LNCaP clone FGC (cell line): ENCODE measurements around the gene GNAQ.

Experiments used
- DNase-seq: peaks from one replicate; pipeline ENCODE4 v3.0.0-alpha.2; 2011; ENCODE audit warnings: low read depth
- H3K4me3 ChIP-seq: 2 replicates; pipeline ENCODE4 v1.5.1; 2011; ENCODE audit warnings: mild to moderate bottlenecking, low read depth, low read length, control low read depth
- CTCF ChIP-seq: IDR thresholded peaks from 2 replicates; pipeline ENCODE4 v1.5.1; 2012; ENCODE audit warnings: mild to moderate bottlenecking; ENCODE audit not compliant: control insufficient read depth, insufficient read depth; ENCODE audit errors: extremely low read depth

GNAQ gene

DNA sequence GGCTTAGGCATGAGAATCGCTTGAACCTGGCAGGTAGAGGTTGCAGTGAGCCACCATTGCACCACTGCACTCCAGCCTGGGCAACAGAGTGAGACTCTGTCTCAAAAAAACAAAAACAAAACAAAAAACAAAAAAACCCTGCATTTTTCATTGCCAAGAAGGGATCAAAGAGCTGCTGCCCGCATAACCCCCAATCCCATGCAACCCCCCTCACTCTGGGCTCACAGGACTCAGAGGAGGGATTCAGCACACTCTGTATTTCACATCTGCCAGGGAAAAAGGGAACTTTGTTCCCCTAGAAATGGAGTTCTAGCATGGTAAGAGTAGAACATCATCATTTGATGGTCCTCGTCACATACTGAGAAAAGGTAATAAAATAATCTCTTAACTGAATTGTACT is 229.5 kb downstream of the GNAQ start:
- TF ChIP-seq CTCF: no peak
- no peak for DNase-seq
- no peak overlapping the region for H3K4me3 ChIP-seq

DNA sequence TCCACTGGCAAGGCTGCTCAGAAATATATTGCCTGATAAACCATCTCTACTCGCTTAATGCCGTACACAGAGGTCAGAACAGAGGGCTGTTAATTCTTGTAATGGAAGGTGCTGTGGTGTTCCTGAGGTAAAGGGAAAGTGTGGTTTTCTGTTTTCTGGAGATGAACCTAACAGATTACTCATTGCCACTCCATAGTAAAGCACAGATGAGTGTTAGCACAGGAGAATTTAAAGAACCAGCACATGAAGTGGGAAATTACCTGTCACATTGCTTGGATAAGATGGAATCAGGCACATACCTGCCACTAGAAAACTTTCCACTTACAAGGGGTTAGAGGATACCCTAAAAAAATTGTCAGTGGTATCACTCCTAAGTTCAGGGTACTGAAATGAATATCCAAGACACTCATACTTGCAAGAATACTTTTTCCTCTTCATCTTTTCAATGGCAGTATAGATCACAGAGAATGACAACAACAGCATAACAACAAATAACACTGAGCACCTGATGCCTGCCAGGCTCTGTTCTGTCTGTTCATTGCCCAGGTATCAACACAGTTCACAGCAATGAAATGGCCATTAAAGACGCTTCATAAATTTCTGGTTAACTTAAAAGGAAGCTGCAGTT is 230.6 kb downstream of the GNAQ start:
- no peak for DNase-seq
- H3K4me3 ChIP-seq: no peak overlapping the region
- TF ChIP-seq CTCF: no peak

DNA sequence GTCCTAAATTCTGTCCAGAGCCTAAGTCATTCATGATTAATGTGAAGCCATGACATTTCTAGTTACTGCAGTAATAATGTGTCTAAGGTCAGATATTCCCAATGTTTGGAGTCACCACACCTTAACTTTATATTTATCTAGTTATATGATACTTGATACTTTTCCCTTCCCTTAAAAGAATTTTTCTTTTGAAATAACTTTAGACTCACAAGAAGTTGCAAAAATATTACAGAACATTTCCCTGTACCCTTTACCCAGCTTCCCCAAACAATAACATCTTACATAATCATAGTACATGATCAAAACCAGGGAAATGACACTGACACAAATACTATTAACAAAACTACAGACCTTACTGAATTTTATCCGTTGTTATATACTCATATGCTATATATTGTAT is 233.5 kb downstream of the GNAQ start:
- no peak for TF ChIP-seq CTCF
- no peak overlapping the region for H3K4me3 ChIP-seq
- DNase-seq: no peak

GRCh38 chr9:77794985-77795384 is 236.6 kb downstream of the GNAQ start:
- TF ChIP-seq CTCF: no peak
- H3K4me3 ChIP-seq: no peak overlapping the region
- no peak for DNase-seq

DNA sequence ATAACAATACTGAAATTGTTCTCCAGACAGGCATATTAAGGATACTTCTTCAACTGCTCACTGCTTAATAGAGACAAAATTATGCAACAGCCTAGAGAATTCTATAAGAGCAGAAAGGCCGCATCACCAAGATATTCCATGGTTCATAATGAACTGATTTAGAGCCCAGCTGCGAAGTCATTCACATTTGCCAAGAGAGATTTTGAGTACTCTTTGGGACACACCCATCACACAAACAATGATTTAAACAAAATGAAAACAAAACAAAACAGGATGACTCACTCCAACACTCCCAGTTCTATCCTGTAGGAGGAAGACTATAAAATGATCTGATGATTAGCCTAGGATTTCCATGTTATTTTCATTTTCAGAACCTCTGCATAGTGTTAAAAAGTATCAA is 237.8 kb downstream of the GNAQ start:
- no peak overlapping the region for H3K4me3 ChIP-seq
- DNase-seq: peak; percentile 15
- no peak for TF ChIP-seq CTCF

GRCh38 chr9:77789891-77790290 is 241.7 kb downstream of the GNAQ start:
- H3K4me3 ChIP-seq: no peak overlapping the region
- TF ChIP-seq CTCF: no peak
- no peak for DNase-seq

GRCh38 chr9:77785341-77785740 is 246.3 kb downstream of the GNAQ start:
- DNase-seq: no peak
- no peak overlapping the region for H3K4me3 ChIP-seq
- TF ChIP-seq CTCF: no peak
